Ammon's horn (tissue), 1 donor: ENCODE results near the gene FBXL15.
"Not testable (repeated sequence)": the region's sequence is repeated elsewhere in the genome, so short reads cannot be mapped to it uniquely, and the experiment has no call there.

ENCODE experiments used
- DNase-seq: peaks from one replicate; pipeline ENCODE4 v3.0.0-alpha.2; 2016; ENCODE audit warnings: low spot score

Gene FBXL15

GRCh38 chr10:102431452-102432124, 11.0 kb downstream of the FBXL15 start:
- DNase-seq: no peak

DNA sequence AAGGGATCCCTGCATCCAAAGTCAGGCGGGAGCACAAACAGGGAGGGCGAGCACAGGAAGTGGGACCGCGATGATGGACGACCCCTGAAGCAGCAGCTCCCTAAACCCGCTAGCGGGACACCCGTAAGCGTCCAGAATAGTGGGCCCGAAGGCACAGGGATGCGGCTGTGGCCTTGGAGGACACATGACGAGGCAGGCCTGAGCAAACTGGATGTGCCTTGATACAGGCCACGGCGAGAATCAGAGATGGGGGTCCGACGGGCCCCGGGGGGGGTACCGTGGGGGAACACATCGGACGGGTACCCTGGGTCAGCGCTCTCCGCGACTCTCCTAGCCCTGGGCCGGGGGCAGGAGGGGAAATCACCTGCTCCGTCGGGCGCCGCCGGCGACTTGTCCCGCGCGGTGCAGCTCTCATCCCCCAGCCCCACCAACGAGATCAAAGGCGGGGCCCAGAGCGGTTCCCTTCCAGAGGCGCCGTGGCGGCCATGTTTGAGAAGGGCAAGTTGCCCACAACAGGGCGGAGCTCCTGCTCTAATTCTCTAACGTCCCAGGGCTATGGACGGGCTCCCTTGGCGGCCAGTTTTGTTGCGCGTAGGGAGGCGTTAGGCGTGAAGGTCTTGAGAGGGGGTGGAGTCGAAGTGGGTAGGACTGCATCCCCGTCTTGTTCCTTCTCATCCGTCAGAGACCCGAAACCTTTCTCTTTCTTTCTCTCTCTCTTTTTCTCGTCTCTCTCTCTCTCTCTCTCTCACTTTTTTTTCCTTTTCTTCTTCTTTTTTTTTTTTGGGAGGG, 11.7 kb downstream of the FBXL15 start, which contains the start of gene CUEDC2:
Gene CUEDC2 (minus strand): TSS at position 413 of the 789 bp plus-strand sequence. CDS start 7,386 bp downstream, outside the sequence.
- DNase-seq: peak; percentile 97

DNA sequence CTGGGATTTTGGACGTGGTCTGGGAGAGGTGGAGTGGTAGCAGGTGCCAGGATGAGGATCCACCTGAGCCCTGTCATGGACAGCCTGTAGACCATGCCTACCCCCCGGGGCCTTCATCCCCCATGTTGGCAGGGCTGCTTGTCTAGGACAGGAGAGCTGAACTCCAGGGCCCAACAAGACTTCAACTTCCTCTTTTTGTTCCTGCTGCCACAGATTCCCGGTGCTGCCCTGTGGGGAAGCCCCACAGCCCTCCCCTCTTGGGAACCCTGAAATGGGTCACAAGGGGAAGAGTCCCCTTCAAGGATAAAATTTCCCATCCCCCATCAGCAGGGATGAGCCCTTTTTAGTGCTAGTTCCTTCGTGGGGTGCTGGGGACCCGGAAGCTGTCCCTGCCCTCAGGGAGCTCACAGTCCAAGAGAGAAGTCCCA, 13.0 kb downstream of the FBXL15 start:
- DNase-seq: no peak

GRCh38 chr10:102434394-102435132, 13.9 kb downstream of the FBXL15 start:
- DNase-seq: no peak

- DNase-seq: no peak
Measured at GRCh38 chr10:102435133-102435497, 14.5 kb downstream of the FBXL15 start.

GRCh38 chr10:102435529-102436233, 15.0 kb downstream of the FBXL15 start:
- DNase-seq: no peak

- DNase-seq: no peak
Measured at GRCh38 chr10:102436312-102436711, 15.7 kb downstream of the FBXL15 start.

- DNase-seq: no peak
Measured at GRCh38 chr10:102437515-102437914, 16.9 kb downstream of the FBXL15 start.

- DNase-seq: no peak
Measured at GRCh38 chr10:102438374-102438773, 17.7 kb downstream of the FBXL15 start.

- no peak for DNase-seq
Measured at GRCh38 chr10:102444851-102445250, 24.2 kb downstream of the FBXL15 start.

DNA sequence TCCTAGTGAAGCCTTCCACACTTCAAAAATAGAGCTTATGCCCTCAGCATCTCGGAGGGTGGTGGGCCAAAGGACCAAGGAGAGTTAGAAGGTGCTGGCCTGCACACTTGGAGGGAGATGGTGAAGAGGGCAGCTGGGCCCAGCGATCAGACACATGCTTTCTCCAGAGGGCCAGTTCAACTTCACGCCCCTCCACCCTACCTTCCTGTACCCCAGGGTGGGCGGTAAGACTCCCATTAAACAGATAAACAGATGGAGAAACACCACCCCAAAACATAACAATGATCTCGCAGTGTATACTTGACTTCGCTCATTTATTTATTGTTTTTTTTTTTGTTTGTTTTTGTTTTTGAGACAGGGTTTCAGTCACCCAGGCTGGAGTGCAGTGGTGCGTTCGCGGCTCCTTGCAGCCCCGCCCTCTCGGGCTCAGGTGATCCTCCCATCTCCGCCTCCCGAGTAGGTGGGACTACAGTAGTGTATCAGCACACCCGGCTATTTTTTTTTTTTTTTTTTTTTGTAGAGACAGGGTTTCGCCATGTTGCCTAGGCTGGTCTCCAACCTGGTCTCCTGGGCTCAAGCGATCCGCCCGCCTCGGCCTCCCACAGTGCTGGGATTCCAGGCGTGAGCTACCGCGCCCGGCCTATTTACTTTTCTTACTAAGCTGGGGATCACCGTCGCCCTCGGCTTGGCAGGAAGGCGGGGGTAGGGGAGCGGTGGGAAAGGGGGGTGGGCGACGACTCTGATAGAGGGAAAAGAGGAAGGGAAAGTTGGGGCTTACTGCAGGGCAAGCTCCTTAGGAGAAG, 28.9 kb downstream of the FBXL15 start:
- peak; percentile 63 for DNase-seq

- peak; percentile 44 for DNase-seq
Measured at GRCh38 chr10:102450124-102450373, 29.4 kb downstream of the FBXL15 start.

DNA sequence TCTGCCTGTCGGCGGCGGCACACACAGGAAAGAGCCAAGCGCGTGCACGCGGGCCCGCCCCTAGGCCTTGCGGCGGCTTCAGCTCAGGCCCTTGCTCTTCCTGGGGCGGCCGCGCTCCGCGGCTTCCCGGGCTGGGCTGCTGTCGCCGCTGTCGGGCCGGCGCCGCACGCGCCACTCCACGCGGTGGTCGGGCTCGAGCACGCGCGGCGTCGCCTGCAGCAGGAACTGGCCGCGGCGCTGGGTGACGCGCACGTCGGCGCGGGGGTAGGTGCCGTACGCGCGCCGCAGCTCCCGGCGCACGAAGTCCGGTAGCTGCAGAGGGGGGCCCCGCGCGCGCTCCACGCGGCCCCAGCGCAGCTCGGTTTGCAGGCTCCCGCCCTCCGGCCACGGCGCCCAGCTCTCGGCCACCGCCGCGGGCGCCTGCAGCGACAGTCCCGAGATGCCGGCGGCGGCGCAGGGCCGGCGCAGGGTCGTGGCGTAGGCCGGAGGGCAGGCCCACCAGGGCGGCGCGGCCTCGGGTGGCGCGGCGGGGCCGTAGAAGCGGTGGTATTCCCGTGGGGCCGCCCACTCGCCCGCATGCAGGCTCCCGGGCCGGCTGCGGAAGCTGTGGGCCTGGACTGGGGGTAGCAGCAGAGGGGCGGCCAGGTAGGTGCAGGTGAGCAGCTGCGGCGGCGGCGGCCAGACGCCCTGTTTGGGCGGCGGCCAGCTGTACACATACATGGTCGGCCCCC, 29.9 kb downstream of the FBXL15 start:
- DNase-seq: peak; percentile 90

- no peak for DNase-seq
Measured at GRCh38 chr10:102451105-102451969, 30.7 kb downstream of the FBXL15 start, which contains the start of gene C10orf95. C10orf95 (minus strand) TSS chr10:102451543; CDS start chr10:102451093, 450 bp downstream.

GRCh38 chr10:102452672-102453340, 32.2 kb downstream of the FBXL15 start:
- peak; percentile 76 for DNase-seq

DNA sequence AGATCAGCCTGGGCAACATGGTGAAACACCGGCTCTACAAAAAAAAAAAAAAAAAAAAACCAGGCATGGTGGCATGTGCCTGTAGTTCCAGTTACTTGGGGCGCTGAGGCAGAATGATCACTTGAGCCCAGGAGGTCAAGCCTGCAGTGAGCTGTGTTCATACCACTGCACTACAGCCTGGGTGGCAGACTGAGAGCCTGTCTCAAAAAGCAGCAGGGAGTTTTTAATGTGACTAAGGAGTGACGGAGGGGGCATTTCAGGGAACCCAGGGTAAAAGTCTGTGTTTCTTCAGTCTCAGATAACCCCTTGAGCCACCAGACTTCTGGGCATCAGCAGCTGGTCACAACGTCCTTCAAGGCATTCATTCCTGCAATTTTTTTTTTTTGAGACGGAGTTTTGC, 32.9 kb downstream of the FBXL15 start:
- DNase-seq: no peak

- DNase-seq: not testable (repeated sequence)
Measured at GRCh38 chr10:102454662-102455487, 34.2 kb downstream of the FBXL15 start.

DNA sequence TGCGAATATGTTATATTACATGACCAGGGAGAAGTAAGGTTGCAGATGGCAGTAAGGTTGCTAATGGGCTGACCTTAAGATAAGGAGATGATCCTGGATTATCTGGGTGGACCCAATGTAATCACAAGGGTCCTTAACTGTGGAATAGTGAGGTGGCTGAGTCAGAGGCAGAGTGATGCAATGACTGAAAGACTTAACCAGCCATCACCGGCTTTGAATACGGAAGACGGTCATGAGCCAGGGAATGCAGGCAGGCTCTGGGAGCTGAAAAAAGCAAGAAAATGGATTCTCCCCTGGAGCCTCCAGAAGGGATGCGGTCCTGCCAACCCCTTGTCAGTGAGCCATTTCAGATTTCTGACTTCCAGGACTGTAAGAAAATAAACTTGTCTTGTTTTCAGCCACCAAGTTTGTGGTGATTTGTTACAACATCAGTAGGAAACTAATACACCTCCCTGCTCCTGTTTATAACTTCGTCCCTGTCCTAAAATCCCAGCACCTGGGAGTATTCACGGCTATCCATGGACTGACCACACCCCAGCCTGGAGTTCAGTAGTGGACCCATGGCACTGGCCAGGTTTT, 35.3 kb downstream of the FBXL15 start:
- no peak for DNase-seq
